Measurements from ENCODE around the gene HSD17B11.
A peak's percentile ranks its signal among the peaks of the same experiment; 100 is the strongest.
"Not testable (repeated sequence)": the region's sequence is repeated elsewhere in the genome, so short reads cannot be mapped to it uniquely, and the experiment has no call there.

HSD17B11 gene

DNA sequence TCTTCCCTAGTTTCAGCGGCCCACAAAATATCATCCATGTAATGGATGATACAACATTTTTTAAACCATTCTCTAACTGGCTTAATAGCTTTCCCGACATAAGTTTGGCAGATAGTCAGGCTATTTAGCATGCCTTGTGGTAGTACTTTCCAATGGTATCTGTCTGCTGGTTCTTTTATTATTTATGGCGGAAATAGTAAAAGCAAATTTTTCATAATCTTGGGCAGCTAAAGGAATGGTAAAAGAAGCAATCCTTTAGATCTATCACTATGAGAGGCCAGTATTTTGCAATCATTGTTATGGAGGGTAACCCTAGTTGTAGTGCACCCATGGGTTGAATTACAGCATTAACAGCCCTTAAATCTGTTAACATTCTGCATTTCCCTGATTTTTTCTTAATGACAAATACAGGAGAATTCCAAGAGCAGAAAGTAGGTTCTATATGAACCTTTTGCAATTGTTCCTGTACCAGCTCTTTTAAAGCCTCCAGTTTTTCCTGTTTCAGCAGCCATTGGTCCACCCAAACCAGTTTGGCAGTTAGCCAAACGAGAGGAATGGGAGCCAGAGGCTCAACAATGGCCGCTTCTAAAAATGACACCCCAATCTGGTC is 14.3 kb upstream of the HSD17B11 start:
- no peak for DNase-seq

DNA sequence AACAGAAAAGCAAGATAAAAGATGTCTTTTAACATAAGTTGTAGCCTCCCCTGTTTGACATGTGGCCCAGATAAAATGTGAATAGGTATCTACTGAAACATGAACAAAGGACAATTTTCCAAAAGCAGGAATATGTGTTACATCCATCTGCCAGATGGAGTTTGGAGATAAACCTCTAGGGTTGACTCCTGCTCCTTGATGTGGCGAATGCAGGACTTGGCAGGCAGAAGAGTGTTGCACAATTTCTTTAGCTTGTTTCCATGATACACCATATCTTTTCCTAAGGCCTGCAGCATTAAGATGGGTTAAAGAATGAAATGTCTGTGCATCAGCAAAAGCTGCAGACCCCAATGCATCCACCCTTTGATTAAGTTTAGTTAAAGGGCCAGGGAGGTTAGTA is 12.7 kb upstream of the HSD17B11 start:
- DNase-seq, result not testable (repeated sequence)

- DNase-seq, result no peak
These were observed 9.0 kb upstream of the HSD17B11 start for GRCh38 chr4:87399954-87400353.

DNA sequence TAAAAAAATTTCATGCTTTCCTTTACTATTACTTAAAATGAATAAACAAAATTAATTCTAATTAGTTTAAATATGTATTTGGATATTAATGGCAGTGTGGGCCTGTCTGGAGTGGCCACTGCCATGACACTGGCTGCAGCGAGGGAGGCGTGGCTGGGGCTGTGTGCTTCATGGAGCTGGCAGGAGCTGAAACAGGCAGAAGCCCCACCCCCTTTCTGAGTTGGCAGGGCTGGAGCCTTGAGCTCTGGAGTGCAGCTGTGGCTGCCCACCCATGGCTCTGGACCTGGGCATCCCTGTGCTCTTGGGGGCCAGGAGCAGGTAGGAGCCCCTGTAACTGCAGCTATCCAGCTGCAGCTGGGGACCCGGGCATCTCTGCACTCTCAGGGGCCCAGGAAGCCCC is 8.2 kb upstream of the HSD17B11 start:
- DNase-seq, result no peak

DNA sequence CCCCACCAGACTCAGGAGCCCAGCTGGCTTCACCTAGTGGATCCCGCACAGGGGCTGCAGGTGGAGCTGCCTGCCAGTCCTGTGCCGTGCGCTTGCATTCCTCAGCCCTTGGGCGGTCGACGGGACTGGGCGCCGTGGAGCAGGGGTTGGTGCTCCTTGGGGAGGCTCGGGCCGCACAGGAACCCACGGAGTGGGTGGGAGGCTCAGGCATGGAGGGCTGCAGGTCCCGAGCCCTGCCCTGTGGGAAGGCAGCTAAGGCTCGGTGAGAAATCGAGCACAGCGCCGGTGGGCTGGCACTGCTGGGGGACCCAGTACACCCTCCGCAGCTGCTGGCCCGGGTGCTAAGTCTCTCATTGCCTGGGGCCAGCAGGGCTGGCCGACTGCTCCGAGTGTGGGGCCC is 4.9 kb upstream of the HSD17B11 start:
- not testable (repeated sequence) for DNase-seq

DNA sequence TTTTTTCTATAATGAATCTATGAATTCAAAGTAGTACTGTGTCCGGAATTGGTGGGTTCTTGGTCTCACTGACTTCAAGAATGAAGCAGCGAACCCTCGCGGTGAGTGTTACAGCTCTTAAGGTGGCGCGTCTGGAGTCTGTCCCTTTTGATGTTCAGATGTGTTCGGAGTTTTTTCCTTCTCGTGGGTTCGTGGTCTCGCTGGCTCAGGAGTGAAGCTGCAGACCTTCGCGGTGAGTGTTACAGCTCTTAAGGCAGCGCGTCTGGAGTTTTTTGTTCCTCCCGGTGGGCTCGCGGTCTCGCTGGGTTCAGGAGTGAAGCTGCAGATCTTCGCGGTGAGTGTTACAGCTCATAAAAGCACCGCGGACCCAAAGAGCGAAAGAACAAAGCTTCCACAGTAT is 4.1 kb upstream of the HSD17B11 start:
- not testable (repeated sequence) for DNase-seq

DNA sequence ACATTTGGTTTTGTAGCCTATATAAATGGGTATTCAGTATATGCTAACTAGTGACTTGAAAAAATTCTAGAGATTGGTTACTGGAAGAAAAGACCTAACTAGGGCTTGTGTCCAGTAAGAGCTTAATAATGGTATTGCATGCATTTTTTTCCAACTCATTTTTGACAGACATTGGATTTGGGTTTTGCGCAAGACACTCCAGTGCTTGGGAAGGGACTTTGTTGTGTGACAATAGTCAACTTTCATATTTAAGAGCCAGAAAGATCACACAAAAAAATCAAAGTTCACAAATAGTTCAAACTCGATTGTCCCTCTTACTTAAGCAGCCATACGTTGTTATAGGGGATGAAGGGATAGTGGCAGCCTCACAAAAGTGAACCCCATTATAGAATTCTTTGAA is 1.2 kb upstream of the HSD17B11 start:
- no peak for DNase-seq

DNA sequence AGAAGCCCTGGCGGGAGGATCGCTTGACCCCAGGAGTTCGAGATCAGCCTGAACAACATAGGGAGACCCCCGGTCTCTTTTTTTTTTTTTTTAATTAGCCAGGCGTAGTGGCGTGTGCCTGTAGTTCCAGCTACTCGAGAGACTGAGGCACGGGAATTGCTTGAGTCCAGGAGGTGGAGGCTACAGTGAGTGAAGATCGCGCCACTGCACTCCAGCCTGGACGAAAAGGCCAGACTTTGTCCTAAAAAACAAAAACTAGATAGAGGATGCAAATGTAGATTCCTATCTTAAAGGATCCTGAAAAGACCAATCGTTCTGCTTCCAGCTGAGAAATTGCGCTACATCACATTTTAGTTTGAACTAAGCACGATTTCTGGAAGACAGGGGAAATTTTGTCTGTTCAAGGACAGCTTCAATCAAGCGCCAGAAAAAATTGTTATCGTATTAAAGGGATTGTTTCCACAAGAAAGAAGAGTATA is 627 bp upstream of the HSD17B11 start:
- DNase-seq, result no peak

- no peak for DNase-seq
These were observed 467 bp downstream of the HSD17B11 start for GRCh38 chr4:87390551-87390890.

DNA sequence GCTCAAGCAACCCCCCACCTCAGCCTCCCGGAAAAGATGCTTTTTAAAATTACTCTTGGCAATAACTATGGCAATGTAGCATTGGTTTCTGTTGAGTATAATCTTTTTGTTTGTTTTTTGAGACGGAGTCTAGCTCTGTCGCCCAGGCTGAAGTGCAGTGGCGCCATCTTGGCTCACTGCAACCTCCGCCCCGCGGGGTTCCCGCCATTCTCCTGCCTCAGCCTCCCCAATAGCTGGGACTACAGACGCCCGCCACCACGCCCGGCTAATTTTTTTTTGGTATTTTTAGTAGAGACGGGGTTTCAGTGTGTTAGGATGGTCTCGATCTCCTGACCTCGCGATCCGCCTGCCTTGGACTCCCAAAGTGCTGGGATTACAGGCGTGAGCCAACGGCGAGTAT is 933 bp downstream of the HSD17B11 start:
- peak in 1 of 6 experiments; percentile 5 for DNase-seq

DNA sequence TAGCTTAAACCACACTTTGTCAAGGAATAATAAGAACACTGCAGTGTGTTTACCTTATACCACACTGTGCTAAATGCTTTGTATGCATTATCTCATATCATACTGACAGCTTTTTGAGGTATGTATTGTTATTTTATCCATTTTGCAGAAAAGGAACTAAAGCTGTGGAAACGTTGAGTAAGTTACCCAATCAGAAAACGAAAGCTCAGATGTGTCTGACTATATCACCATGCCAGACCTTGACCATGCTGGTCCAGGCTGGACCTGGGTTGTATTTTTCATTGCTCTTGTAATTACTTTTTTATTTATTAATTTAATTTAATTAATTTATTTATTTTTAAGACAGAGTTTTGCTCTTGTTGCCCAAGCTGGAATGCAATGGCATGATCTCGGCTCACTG is 2.1 kb downstream of the HSD17B11 start:
- no peak for DNase-seq

GRCh38 chr4:87387237-87387636 is 3.8 kb downstream of the HSD17B11 start:
- no peak for DNase-seq

GRCh38 chr4:87384466-87385132 is 6.4 kb downstream of the HSD17B11 start:
- not testable (repeated sequence) for DNase-seq

- no peak for DNase-seq
These were observed 8.1 kb downstream of the HSD17B11 start for GRCh38 chr4:87382931-87383330.

GRCh38 chr4:87382116-87382515 is 8.9 kb downstream of the HSD17B11 start:
- no peak for DNase-seq

DNA sequence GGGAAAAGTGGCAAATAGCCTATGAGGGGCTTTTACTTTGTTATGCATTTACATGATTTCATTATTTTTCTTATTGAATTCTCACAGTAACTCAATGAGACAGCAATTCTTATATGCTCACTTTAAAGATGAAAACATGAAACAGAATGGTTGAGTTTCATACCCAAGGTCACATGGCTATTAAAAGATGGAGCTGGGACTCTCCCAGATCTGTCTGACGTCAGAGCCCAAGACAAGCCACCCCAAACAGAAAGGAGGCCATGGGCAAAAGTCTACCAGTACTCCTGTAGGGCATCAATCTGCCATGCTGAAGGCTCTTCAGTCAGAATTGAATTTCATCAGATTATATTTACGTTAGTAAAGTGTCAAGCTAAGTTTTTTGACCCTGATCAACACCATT is 13.2 kb downstream of the HSD17B11 start:
- DNase-seq, result no peak

DNA sequence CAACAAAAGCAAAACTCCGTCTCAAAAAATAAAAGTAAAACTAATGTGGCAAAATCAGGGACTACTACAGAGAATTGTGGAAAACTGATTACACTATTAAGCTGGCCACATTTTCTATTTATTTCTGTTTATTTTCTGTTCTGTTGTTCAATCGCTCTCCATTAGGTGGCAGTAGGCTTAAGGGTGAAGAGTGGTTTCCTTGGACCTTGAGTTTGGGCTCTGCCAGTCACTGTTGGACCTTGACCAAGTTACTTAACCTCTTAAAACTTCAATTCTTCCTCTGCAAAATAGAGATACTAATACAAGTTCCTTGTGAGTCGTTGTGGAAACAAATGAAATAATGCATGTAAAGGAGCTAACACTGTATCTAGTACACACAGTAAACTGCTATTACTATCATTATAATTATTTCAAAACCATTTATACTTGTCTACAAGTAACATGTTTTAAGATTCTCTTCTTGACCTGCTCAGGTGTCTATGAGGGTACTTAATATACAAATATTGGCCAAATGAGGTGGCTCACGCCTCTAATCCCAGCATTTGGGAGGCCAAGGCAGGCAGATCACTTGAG is 15.2 kb downstream of the HSD17B11 start:
- DNase-seq, result peak in 2 of 6 experiments; percentile 20 to 27

GRCh38 chr4:87370068-87370467 is 20.9 kb downstream of the HSD17B11 start:
- DNase-seq, result no peak

GRCh38 chr4:87366521-87367162 is 24.3 kb downstream of the HSD17B11 start:
- DNase-seq, result no peak

DNA sequence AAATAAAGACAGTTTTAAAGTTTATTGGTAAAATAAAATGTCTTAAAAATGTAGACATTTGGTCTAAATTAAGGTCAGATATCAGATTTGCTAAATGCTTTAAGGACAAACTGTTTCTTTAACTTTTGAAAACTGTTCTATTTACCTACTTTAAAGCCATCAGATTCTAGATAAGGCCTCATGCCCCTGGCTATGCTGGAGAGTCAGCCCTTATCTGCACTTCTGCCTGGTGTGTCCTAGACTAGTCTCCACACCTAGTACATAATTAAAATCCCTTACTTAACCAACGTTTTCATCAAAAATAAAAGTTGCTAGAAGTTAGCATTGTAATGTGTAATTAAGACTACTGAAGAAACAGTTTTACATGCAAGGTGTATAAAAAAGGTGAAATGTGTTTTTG is 25.6 kb downstream of the HSD17B11 start:
- no peak for DNase-seq

DNA sequence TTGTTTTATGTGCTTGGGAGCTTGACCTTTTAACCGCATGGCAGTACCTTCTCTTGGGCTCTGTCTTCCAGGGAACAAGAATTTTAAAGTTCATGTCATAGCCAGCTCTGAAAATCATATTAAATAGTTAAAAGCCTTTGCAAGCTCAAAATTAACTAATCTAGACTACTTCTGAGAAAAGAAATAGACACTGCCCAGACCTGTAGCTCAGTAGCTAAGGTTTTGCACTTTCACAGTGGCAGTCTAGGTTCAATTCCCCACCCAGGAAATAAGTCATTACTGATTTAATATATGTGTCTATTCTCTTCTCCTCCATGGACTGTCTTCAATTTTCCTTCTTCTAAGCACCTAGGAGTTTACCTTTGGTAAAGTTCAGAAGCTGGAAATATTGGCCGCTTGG is 27.4 kb downstream of the HSD17B11 start:
- DNase-seq, result no peak

DNA sequence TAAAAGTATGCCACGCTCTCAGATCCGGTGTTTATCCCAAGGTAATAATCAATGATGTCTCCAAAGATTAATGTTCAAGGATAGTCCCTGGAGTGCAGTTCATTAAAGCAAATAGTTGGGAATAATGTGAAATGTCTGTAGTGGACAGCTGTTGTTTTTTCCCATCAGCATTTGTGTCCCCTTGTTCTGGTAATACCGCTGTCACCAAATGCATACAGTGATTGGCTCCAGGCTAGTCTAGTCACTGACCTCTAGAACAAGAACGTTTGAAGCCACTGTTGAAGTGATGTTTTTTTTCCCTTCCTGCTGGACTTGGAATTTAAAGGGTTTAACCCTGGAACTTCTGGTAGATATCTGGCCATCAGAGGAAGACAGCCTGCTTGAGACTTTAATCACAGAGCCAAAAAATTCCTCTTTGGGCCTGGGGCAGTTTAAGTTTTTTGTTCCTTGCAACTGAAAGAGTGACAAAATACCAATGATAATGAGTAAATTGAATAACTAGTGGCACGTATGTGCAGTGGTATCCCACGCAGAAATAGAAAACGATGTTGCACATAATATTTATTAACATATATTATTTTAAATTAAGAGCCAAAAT is 30.6 kb downstream of the HSD17B11 start:
- no peak for DNase-seq

DNA sequence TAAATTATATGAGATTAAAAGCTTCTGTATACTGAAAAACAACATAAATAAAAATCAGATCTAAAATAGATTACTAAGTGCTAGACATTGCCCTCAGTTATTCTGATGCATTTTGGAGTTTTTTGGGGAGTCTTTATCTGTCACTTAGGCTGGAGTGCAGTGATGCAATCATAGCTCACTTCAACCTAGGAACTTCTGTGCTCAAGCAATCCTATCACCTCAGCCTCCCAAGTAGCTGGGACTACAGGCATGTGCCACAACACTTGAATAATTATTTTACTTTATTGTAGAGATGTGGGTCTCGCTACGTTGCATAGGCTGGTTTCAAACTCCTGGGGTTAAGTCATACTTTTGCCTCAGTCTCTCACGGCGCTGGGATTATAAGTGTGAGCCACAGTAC is 31.7 kb downstream of the HSD17B11 start:
- no peak for DNase-seq

Data from stimulated activated naive CD4-positive, alpha-beta T cell (primary cell).